NCI-H187 treated with DMSO at 0.1 percent for 48 hours (cell line): Measurements from ENCODE around the gene PRSS57.
"Not testable (repeated sequence)": the region's sequence is repeated elsewhere in the genome, so short reads cannot be mapped to it uniquely, and the experiment has no call there.

ENCODE experiments used
- DNase-seq: peaks from one replicate; lab custom pipeline; 2025; lab: John Stamatoyannopoulos, UW

The PRSS57 gene

DNA sequence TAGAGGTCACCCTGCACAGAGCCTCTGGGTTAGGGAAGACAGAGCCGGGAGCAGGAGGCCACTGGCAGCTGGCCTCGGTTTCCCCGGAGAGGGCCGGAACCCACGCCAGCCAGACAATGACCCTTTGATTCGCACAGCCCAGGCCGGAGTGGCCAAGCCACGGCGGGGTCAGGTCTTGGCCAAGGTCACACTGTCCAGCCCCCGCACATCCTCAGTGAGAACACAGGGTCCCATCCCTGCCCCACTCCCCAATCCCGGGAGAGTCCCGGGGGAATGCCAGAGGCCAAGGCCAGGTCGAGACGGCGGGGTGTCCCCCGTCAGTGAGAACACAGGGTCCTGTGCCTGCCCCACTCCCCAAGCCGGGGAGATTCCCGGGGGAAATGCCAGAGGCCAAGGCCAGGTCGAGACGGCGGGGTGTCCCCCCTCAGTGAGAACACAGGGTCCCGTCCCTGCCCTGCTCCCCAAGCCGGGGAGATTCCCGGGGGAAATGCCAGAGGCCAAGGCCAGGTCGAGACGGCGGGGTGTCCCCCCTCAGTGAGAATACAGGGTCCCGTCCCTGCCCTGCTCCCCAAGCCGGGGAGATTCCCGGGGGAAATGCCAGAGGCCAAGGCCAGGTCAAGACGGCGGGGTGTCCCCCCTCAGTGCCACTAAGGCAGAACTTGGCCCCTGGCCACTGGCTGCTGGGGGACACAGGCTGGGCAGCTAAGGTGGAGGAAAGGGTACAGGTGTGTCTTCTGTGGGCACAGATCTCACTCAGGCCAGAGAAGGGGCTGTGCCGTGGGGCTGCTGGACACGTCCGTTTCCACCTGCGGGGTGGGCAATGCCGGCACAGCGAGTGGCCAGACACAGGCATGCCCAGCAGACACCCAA, 20.7 kb downstream of the PRSS57 start:
- DNase-seq = no peak

DNA sequence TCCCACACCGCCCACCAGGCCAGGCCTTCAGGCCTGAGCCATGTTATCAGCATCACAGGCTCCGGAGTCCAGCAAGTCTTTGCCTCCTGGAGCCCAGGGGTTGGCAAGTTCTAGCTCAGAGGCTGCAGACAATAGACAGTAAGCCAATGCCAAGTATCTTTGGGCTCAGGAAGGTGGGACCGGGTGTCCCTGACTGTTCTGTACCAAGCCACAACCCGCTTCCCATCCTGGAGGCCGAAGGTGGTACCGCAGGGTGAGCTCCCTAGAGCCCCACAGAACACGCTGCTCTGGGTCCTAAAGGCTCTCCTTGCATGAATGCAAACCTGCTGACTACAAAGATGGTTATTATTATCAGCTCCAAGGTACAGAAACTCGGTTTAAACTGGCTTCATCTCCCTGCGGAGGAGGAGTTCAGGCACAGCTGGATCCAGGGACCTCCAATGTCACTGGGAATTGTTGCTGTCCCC, 24.6 kb downstream of the PRSS57 start:
- no peak for DNase-seq

GRCh38 chr19:668675-669434, 26.4 kb downstream of the PRSS57 start:
- DNase-seq = not testable (repeated sequence)

GRCh38 chr19:666985-667573, 28.2 kb downstream of the PRSS57 start:
- not testable (repeated sequence) for DNase-seq

- peak; percentile 59 for DNase-seq
Measured at GRCh38 chr19:664913-665443, 30.3 kb downstream of the PRSS57 start.

DNA sequence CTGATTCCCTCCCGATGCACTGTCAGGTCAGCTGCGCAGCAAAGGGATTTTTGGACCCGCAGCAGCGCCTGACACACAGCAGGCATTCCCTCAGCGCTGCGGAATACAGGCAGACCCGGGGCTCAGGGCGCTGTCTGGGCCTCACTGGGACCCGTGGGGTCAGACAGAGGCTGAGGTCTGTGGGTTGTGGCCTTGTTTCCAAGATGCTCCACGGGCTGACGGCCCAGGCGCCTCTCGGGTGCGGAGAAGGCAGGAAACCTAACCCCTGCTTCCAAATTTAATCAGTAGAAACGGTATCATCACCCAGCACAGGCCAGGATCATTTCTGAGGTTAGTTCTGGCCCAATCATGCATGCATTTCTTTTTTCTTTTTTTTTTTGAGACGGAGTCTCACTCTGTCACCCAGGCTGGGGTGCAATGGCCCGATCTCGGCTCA, 31.6 kb downstream of the PRSS57 start:
- no peak for DNase-seq

DNA sequence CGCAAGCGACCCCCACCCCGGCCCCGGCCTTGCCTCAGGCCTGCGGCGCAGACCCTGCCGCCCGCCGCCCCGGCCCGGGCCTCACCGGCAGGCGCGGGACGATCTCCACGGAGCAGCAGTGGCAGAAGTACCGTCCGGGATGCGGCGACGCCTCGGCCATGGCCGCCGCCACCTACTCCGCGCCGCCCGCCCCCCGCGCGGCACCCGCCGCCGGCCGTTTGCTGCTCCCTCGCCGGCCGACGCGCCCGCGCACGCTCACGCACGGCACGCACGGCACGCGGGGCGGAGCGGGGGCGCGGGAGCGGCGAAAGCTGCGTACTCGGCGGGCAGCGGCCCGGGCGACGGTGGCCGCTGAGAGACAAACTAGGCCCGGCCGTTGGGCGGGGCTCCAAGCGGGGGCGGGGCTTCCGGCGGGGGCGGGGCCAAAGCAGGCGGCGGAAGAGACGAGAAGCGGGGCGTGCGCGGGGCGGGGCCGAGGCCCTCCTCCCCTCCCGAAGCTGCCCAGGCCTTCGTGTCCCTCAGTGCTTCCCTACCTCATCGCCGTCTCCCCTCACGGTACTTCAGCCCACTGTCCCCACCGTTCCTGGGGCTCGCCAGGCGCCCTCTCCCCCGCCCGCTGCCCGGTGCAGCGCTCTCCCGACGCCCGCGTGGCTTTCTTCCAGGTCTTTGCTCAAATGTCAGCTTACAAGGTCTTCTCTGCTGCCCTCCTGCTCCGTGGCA, 32.1 kb downstream of the PRSS57 start, which contains the start of gene RNF126:
Gene RNF126, minus strand, starts transcription at position 253 of the 720 bp plus-strand sequence. Its CDS starts 93 bp downstream, at position 160.
- DNase-seq = peak; percentile 42

DNA sequence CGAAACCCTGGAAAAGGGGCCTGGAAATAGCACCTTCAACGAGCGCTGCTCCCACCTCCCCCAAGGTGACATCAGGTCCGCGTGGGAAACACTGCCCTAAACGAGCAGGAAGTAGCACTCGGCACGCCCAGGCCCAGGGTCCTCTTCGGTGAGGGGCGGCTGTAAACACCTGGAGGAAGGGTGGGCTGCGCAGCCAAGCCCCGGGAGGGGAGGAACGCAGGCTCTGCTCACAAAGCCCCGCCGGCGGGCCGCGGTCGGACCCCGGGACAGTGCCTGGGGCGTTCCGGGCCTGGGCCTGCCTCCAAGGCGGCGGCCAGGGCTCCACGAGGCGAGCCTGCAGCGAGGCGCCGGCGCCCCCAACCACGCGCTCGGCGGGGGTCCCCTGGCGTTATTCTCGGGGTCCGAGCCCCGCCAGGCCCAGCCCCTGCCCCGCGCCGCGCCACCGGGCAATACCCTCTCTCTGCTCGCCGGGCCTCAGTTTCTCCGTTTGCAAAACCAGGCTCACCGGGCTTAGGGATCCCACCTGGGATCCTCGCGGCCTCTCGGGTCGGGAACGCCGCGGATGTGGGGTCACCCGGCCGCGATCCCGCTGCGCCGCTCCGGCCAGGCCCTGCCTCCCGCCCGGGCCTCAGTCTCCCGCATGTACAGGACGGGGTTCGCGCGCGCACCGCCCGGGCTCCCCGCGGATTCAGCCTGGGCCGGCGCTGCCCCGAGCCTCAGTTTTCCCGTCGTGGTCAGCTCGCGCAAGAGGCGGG, 32.9 kb downstream of the PRSS57 start:
- DNase-seq = no peak

GRCh38 chr19:661427-662196, 33.6 kb downstream of the PRSS57 start:
- no peak for DNase-seq

- DNase-seq = no peak
Measured at GRCh38 chr19:660793-661426, 34.3 kb downstream of the PRSS57 start.

DNA sequence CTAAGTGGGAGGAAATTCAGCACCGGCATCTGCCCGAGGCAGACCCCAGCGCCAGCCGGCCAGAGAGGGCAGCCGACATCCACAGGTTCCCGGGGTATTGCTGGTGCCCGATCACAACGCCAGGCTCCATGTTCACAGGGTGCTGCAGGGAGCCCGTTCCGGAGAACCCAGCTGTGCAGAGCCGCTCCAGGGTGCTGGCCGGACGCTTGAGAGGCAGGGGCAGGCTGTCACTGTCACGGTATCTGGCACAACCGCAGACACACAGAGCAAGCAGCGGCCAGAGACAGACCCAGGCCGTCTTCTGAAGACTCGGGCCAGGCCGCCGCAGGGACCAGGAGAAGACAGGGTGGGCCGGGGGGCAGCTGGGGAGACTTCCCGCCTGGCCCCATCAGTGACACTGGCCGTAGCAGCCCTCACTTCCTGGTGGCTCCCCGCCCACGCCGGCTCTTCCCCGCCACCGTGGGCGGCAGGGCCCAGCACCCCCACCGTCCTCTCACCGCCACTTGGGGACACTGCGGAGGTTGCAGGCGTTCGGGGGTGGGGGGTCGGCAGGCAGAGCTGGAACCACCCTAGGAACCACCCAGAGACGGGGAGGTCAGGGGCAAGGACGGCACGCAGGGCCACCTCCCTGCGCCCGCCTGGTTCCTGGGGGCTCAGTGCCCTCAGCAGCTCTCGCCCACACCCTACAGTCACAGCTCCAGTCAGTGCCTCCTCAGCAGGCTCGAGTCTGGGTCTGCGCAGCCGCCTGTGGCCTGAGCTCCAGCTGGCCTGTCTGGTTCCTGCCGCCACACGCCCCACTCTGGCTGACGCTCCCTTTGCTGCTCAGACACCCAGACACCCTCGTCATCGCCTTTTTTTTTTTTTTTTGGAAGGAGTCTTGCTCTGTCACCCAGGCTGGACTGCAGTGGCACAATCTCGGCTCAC, 36.1 kb downstream of the PRSS57 start:
- DNase-seq = no peak

- no peak for DNase-seq
Measured at GRCh38 chr19:658059-658839, 37.0 kb downstream of the PRSS57 start.

- DNase-seq = no peak
Measured at GRCh38 chr19:657611-658010, 37.6 kb downstream of the PRSS57 start.

GRCh38 chr19:656751-657559, 38.3 kb downstream of the PRSS57 start:
- no peak for DNase-seq

DNA sequence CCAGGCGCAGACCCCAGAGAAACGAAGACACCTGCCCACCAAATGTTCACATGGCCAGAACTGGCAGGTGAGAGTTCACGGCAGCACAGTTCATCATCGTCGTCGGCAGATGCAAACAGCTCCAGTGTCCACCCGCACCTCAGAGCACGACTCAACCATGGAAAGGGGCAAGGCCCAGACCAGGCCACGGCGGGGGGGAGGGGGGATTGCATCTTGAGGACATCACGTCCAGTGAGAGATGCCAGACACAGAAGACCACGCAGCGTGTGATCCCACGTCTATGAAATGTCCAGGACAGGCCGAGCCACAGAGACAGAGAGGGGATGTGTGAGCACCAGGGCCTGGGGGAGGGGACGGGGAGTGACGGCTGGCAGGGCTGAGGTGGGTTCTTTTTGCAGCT, 39.6 kb downstream of the PRSS57 start:
- no peak for DNase-seq

DNA sequence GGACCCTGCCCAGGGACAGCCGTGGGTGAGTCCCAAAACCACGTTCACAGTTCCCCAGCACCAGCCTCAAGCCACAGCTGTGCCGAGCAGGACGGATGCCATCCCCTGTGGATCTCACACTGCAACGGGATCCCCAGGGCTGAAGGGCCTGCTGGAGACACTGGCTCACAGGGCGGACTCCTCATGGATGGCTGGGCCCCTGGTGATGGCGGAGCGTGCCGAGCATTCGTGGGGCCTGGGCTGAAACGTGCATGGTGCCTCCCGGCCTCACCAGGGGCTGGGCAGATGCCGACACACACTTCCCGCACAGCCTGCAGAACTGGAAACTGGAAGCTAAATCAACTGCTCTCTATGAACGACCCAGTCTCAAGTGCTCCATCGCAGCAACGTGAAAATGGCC, 41.8 kb downstream of the PRSS57 start:
- DNase-seq = no peak
